HEK293 (cell line): ENCODE measurements around the gene KRT74.
A peak's percentile ranks its signal among the peaks of the same experiment; 100 is the strongest.

Source experiments
- CTCF ChIA-PET: fragments of 350-600 bp; formaldehyde crosslinking; extraction: SDS; loops from one replicate; lab custom pipeline; 2021; ENCODE audit warnings: antibody characterized with exemption; lab: Yijun Ruan, JAX
- POLR2A ChIA-PET: fragments of 300-600 bp; formaldehyde crosslinking; extraction: SDS; loops from one replicate; lab custom pipeline; 2020; ENCODE audit warnings: antibody characterized with exemption, inconsistent platforms; lab: Yijun Ruan, JAX
- H3K27ac ChIP-seq: fragments of 200-500 bp; sonication (Bioruptor generic); 2 replicates; pipeline ENCODE4 v1.5.1; 2014; ENCODE audit warnings: low read depth, low read length, control low read depth, inconsistent platforms; ENCODE audit errors: extremely low read depth
- H3K36me3 ChIP-seq, 2 experiments: fragments of 200-500 bp in 1 of 2; sonication (Bioruptor generic) in 1 of 2; 1 replicate in 1 of 2; 2 replicates in 1 of 2; pipeline ENCODE4 v1.5.1; 2014 to 2017; ENCODE audit warnings: inconsistent platforms in 2 of 2, low read length in 2 of 2; ENCODE audit not compliant: control insufficient read depth in 2 of 2, insufficient read depth in 1 of 2
- H3K4me1 ChIP-seq: fragments of 200-500 bp; sonication (Bioruptor generic); 2 replicates; pipeline ENCODE4 v1.5.1; 2014; ENCODE audit warnings: mild to moderate bottlenecking, low read length, inconsistent platforms; ENCODE audit not compliant: control insufficient read depth, insufficient read depth
- H3K4me3 ChIP-seq: 2 replicates; pipeline ENCODE4 v1.5.1; 2011; ENCODE audit warnings: low read depth, mild to moderate bottlenecking, control low read depth, low read length, moderate library complexity
- H3K9me3 ChIP-seq: fragments of 200-500 bp; sonication (Bioruptor generic); 2 replicates; pipeline ENCODE4 v1.5.1; 2014; ENCODE audit warnings: low read depth, low read length, inconsistent platforms; ENCODE audit not compliant: control insufficient read depth, insufficient read depth
- GLI2 ChIP-seq: fragments of 450-650 bp; formaldehyde crosslinking; IDR thresholded peaks from 2 replicates; pipeline ENCODE4; 2017; ENCODE audit warnings: missing biosample characterization, missing genetic modification characterization, low read depth, borderline replicate concordance
- SCRT2 ChIP-seq: fragments of 450-650 bp; formaldehyde crosslinking; IDR thresholded peaks from 2 replicates; pipeline ENCODE4 v1.5.1; 2016; ENCODE audit warnings: missing biosample characterization, missing genetic modification characterization
- TSHZ1 ChIP-seq: fragments of 450-650 bp; formaldehyde crosslinking; IDR thresholded peaks from 2 replicates; pipeline ENCODE4 v1.5.1; 2016; ENCODE audit warnings: missing biosample characterization, missing genetic modification characterization, borderline replicate concordance
- ZBTB26 ChIP-seq: fragments of 450-650 bp; formaldehyde crosslinking; optimal IDR thresholded peaks from 2 replicates; pipeline ENCODE3; 2016; ENCODE audit warnings: missing biosample characterization, mild to moderate bottlenecking, missing genetic modification characterization
- ZBTB7A ChIP-seq: fragments of 450-650 bp; formaldehyde crosslinking; IDR thresholded peaks from 2 replicates; pipeline ENCODE4 v1.5.1; 2016; ENCODE audit warnings: low read depth, missing biosample characterization, missing genetic modification characterization
- ZNF169 ChIP-seq: fragments of 450-650 bp; formaldehyde crosslinking; IDR thresholded peaks from 2 replicates; pipeline ENCODE4 v1.5.1; 2016; ENCODE audit warnings: missing biosample characterization, missing genetic modification characterization
- ZNF214 ChIP-seq: fragments of 450-650 bp; formaldehyde crosslinking; IDR thresholded peaks from 2 replicates; pipeline ENCODE4 v1.5.1; 2017; ENCODE audit warnings: missing biosample characterization, mild to moderate bottlenecking, missing genetic modification characterization, borderline replicate concordance
- ZNF24 ChIP-seq: fragments of 450-650 bp; formaldehyde crosslinking; IDR thresholded peaks from 2 replicates; pipeline ENCODE4 v1.5.1; 2016; ENCODE audit warnings: missing biosample characterization, missing genetic modification characterization
- ZNF26 ChIP-seq: fragments of 450-650 bp; formaldehyde crosslinking; IDR thresholded peaks from 2 replicates; pipeline ENCODE4 v1.5.1; 2016; ENCODE audit warnings: missing biosample characterization, missing genetic modification characterization
- ZNF324 ChIP-seq: fragments of 450-650 bp; formaldehyde crosslinking; IDR thresholded peaks from 2 replicates; pipeline ENCODE4 v1.5.1; 2016; ENCODE audit warnings: missing biosample characterization, missing genetic modification characterization
- ZNF350 ChIP-seq: fragments of 450-650 bp; formaldehyde crosslinking; IDR thresholded peaks from 2 replicates; pipeline ENCODE4 v1.5.0; 2017; ENCODE audit warnings: missing biosample characterization, mild to moderate bottlenecking, missing genetic modification characterization
- ZNF398 ChIP-seq: fragments of 450-650 bp; formaldehyde crosslinking; IDR thresholded peaks from 2 replicates; pipeline ENCODE4 v1.5.1; 2017; ENCODE audit warnings: missing biosample characterization, missing genetic modification characterization
- ZNF426 ChIP-seq: fragments of 450-650 bp; formaldehyde crosslinking; IDR thresholded peaks from 2 replicates; pipeline ENCODE4 v1.5.1; 2017; ENCODE audit warnings: missing biosample characterization, missing genetic modification characterization, mild to moderate bottlenecking, inconsistent platforms, moderate library complexity
- ZNF529 ChIP-seq: fragments of 450-650 bp; formaldehyde crosslinking; IDR thresholded peaks from 2 replicates; pipeline ENCODE4 v1.5.1; 2017; ENCODE audit warnings: missing genetic modification characterization, missing biosample characterization; ENCODE audit not compliant: insufficient replicate concordance
- ZNF704 ChIP-seq: fragments of 450-650 bp; formaldehyde crosslinking; IDR thresholded peaks from 2 replicates; pipeline ENCODE4 v1.5.1; 2016; ENCODE audit warnings: missing biosample characterization, missing genetic modification characterization
- ZNF830 ChIP-seq: fragments of 450-650 bp; IDR thresholded peaks from 2 replicates; pipeline ENCODE4 v1.5.0; 2018; ENCODE audit warnings: missing biosample characterization, missing genetic modification characterization, low read depth, mild to moderate bottlenecking, moderate library complexity

KRT74 gene

GRCh38 chr12:52607314-52607713 lies 33.7 kb upstream of the KRT74 start (continued):
- no peak for TF ChIP-seq ZNF830 (tag by site-specific recombination)

DNA sequence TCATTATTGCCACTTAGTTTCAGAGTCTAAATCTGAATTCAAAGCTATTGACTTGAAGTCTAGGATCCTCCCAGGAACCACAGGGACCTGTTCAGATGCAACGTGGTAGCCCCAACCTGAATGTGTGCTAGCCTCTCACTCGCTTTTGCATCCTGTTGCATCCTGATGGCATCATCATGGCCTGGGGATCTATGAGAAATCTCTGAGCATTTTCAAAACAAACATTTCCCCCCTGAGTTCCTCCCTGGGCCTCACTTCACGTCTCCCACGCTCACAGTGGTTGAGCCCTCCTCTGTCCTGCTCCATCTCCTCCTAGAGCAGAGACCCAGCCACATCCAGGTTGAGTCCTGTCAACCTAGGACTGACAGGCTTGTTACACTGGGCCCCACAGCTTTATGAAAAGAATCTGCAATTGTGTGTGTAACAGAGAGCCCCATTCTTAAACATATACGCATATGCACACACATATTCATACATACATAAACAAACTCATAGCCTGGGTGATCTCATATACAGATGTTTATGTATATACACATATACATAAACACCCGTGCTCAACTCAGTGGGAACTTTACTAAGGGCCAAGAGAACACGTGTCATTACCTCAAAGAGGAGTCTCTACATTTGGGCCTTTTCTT lies 33.1 kb upstream of the KRT74 start:
- Histone ChIP-seq H3K9me3 (no peaks in the 10 kb centered on the region), H3K4me3 (no peak overlapping the region), H3K36me3 (no peaks in the 10 kb centered on the region), H3K4me1 (no peaks in the 10 kb centered on the region), H3K27ac (no peak overlapping the region)
- TF ChIP-seq SCRT2 (tag by site-specific recombination) = peak; percentile 59
- TF ChIP-seq ZBTB7A = no peak
- ChIA-PET CTCF (interaction anchor here (0.9 to 1.0 kb wide), 2 partner anchors 260 to 452 kb away, joined by 3 to 4 read pairs; no protein-coding TSS in a partner anchor), POLR2A (no interaction called here)

DNA sequence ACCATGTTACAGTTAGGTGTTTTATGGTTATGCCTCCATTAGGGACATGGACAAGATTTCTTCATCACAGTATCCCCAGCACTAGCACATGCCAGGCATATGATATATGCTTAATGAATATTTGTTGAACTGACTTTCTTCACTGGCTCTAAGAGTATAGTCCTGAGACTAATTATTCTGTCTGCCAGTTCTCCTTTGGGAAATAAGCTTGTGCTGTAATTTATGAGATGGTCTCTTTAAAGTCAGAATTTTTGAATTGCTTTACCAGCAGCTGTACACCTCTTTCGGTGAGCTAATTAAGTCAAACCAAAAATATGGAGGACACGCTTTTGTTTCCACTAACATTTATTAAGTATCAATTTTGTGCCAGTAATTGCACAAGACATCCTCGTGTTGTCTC lies 32.5 kb upstream of the KRT74 start:
- POLR2A ChIA-PET = no interaction called here
- no peak for TF ChIP-seq ZNF26 (tag by site-specific recombination)
- TF ChIP-seq ZNF324 (tag by site-specific recombination) = no peak
- no peak for TF ChIP-seq TSHZ1 (tag by site-specific recombination)
- TF ChIP-seq ZNF214 = no peak
- TF ChIP-seq, all 188 proteins: peak for 0
- no peak overlapping the region for H3K27ac ChIP-seq
- H3K9me3 ChIP-seq = no peaks in the 10 kb centered on the region
- H3K36me3 ChIP-seq = no peaks in the 10 kb centered on the region
- no peak overlapping the region for H3K4me3 ChIP-seq
- CTCF ChIA-PET = interaction anchor here (0.7 to 1.0 kb wide), 3 partner anchors 233 to 451 kb away, joined by 3 to 4 read pairs (median 3); no protein-coding TSS in a partner anchor
- H3K4me1 ChIP-seq = no peaks in the 10 kb centered on the region

GRCh38 chr12:52605542-52605941 lies 31.9 kb upstream of the KRT74 start:
- Histone ChIP-seq H3K4me1 (no peaks in the 10 kb centered on the region), H3K4me3 (no peak overlapping the region), H3K9me3 (no peaks in the 10 kb centered on the region), H3K27ac (no peak overlapping the region), H3K36me3 (no peaks in the 10 kb centered on the region)
- ChIA-PET POLR2A (no interaction called here), CTCF (interaction anchor here (0.7 to 1.0 kb wide), 2 partner anchors 233 to 451 kb away, joined by 3 read pairs; no protein-coding TSS in a partner anchor)
- TF ChIP-seq ZBTB26 (tag by site-specific recombination) (no peak), ZNF169 (tag by site-specific recombination) (no peak), ZNF704 (no peak), GLI2 (tag by site-specific recombination) (no peak), ZNF398 (tag by site-specific recombination) (no peak), ZNF350 (tag by site-specific recombination) (no peak), ZNF426 (tag by site-specific recombination) (no peak), ZNF529 (no peak), ZNF24 (tag by site-specific recombination) (no peak)
